Common myeloid progenitor, CD34-positive (primary cell): ENCODE data around the gene NEK1.

Experiments
- CTCF ChIA-PET: fragments of 350-600 bp; sonication (Branson Sonifier 250); formaldehyde crosslinking; loops from one replicate; lab custom pipeline; 2021; ENCODE audit warnings: antibody characterized with exemption; lab: Charles Lee
- POLR2A ChIA-PET: fragments of 350-600 bp; sonication (Branson Sonifier 250); formaldehyde crosslinking; loops from one replicate; lab custom pipeline; 2021; ENCODE audit warnings: antibody characterized with exemption; lab: Charles Lee
- DNase-seq, 3 donors: peaks; one replicate each; pipeline versions ENCODE4 v3.0.0 to v3.0.0-alpha.2; 2013
- H3K27ac ChIP-seq, 2 experiments: 1 replicate in 1 of 2; 2 replicates in 1 of 2; pipeline ENCODE4 v1.7.0; 2013; ENCODE audit warnings: inconsistent platforms in 2 of 2, low read length in 2 of 2, mild to moderate bottlenecking in 2 of 2, low read depth in 1 of 2, moderate library complexity in 1 of 2; ENCODE audit not compliant: severe bottlenecking in 2 of 2, insufficient read depth in 1 of 2, poor library complexity in 1 of 2
- H3K27me3 ChIP-seq, 5 experiments: replicated peaks in 2 of 5; 1 replicate in 3 of 5; 2 replicates in 2 of 5; pipeline versions ENCODE4 v1.6.1 to v1.7.0; 2013; ENCODE audit warnings: low read length in 4 of 5, mild to moderate bottlenecking in 2 of 5, moderate library complexity in 2 of 5, inconsistent platforms in 1 of 5; ENCODE audit not compliant: insufficient read depth in 5 of 5, control insufficient read depth in 4 of 5
- H3K36me3 ChIP-seq, 4 experiments: 1 replicate in 2 of 4; 2 replicates in 2 of 4; pipeline versions ENCODE4 v1.6.1 to v1.7.0; 2013; ENCODE audit warnings: low read length in 3 of 4, control low read depth in 1 of 4, mild to moderate bottlenecking in 1 of 4; ENCODE audit not compliant: control insufficient read depth in 4 of 4, insufficient read depth in 4 of 4
- H3K4me1 ChIP-seq, 4 experiments: 1 replicate in 3 of 4; 2 replicates in 1 of 4; pipeline versions ENCODE4 v1.6.1 to v1.7.1; 2013; ENCODE audit warnings: low read length in 3 of 4, mild to moderate bottlenecking in 3 of 4, control low read depth in 1 of 4, inconsistent platforms in 1 of 4, moderate library complexity in 1 of 4; ENCODE audit not compliant: control insufficient read depth in 4 of 4, insufficient read depth in 4 of 4; ENCODE audit errors: control extremely low read depth in 1 of 4
- H3K4me3 ChIP-seq, 7 experiments: 1 replicate in 4 of 7; 2 replicates in 3 of 7; pipeline versions ENCODE4 v1.5.1 to v1.7.0; 2013; ENCODE audit warnings: mild to moderate bottlenecking in 7 of 7, low read length in 6 of 7, moderate library complexity in 6 of 7, inconsistent platforms in 2 of 7, low read depth in 2 of 7, control low read depth in 1 of 7; ENCODE audit not compliant: insufficient read depth in 4 of 7, control insufficient read depth in 1 of 7; ENCODE audit errors: extremely low read depth in 1 of 7
- H3K9me3 ChIP-seq, 5 experiments: 1 replicate in 4 of 5; 2 replicates in 1 of 5; pipeline versions ENCODE4 v1.6.1 to v1.7.1; 2013; ENCODE audit warnings: low read length in 4 of 5, mild to moderate bottlenecking in 2 of 5, inconsistent platforms in 1 of 5, low read depth in 1 of 5, moderate library complexity in 1 of 5; ENCODE audit not compliant: control insufficient read depth in 4 of 5, insufficient read depth in 2 of 5; ENCODE audit errors: control extremely low read depth in 1 of 5
- WGBS: methylation state at CpG from one replicate; pipeline ENCODE4 v1.1.5; 2013; ENCODE audit not compliant: insufficient coverage; 5-methylcytosine and 5-hydroxymethylcytosine counted together

Gene NEK1

GRCh38 chr4:169620880-169621248, 8.5 kb upstream of the NEK1 start:
- DNase-seq = peak in 1 of 3 donors; percentile 65
- CTCF ChIA-PET = interaction anchor here (0.7 to 1.7 kb wide), 5 partner anchors 8 to 404 kb away, joined by 3 to 5 read pairs (median 3); no protein-coding TSS in a partner anchor
- H3K4me1 ChIP-seq = peaks cover 37 to 49% (median 43%) of the 10 kb centered on the region in 4 experiments
- H3K27ac ChIP-seq = peak overlapping the region; percentile 82 to 92
- peaks cover 0 to 2% (median 0%) of the 10 kb centered on the region in 5 experiments for H3K27me3 ChIP-seq
- peak overlapping the region; percentile 13 to 100 (median 88) for H3K4me3 ChIP-seq
- POLR2A ChIA-PET = no interaction called here
- no peaks in the 10 kb centered on the region for H3K9me3 ChIP-seq
- WGBS = 0% methylated on average over 12 of the region's 14 CpGs
- H3K36me3 ChIP-seq = no peaks in the 10 kb centered on the region

DNA sequence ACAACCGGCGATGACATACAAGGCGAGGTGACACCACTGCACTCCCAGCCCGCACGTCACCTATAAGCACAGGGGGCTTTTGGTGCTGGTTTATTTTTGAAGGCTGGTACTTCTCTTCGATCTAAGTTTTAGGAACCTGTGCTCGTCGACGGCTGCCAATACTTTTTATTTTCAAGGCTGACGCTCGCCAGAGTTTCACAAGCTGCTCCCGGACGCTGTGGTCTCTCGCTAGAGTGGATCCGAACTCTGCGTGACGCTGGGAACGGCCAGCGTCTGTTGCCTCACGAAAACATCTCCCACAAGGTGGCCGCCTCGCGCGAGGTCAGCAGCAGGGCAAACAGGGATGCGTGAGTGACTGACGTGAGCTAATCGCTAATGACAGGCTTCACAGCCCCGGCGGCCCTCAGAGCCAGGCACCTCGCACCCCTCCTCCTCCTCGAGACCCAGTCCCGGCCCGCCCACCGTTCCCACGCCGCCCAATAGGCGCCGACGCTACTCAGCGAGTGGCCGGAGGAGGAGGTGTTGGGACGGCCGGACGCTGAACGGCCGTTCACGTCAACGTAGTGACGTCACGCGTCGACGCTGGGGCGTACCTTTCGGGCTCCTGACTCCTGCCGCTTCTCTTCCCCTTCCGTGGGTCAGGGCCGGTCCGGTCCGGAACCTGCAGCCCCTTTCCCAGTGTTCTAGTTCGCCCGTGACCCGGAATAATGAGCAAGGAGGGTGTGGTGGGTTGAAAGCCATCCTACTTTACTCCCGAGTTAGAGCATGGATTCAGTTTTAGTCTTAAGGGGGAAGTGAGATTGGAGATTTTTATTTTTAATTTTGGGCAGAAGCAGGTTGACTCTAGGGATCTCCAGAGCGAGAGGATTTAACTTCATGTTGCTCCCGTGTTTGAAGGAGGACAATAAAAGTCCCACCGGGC, 7.8 kb upstream of the NEK1 start, which contains the start of gene CLCN3:
Gene CLCN3 (plus strand): TSS at position 621 of the 922 bp plus-strand sequence. CDS start 15,351 bp downstream, outside the sequence.
- no peaks in the 10 kb centered on the region for H3K36me3 ChIP-seq
- POLR2A ChIA-PET = interaction anchor here (0.6 kb wide), 1 partner anchor 86 kb away, joined by 6 read pairs; no protein-coding TSS in a partner anchor
- 0% methylated on average over 51 of the region's 67 CpGs for WGBS

DNA sequence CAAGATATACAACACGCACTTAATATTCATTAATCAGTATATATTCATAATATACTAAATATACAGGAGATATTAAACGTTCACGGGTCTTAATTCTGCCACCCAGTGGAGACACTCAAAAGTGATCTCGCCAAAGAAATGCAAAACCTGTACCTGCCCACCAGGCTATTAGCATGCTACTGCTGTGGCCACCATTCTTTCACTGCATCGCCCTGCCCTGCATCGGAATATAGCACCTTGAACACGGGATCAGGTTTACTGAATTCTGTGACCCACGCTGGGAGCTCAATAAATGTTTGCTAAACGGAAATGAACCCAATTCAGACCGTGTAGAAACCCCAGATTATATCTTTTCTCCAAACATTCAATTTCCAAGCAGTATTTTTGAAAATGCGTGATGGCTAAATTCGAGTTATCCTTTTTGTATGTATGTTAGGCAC, 7.2 kb upstream of the NEK1 start:
- H3K9me3 ChIP-seq = no peaks in the 10 kb centered on the region
- POLR2A ChIA-PET = interaction anchor here (0.6 kb wide), 1 partner anchor 87 kb away, joined by 6 read pairs; no protein-coding TSS in a partner anchor
- peak; percentile 58 to 69 (median 64) for DNase-seq
- 0% methylated on average over 6 of the region's 12 CpGs for WGBS
- peaks cover 37 to 49% (median 43%) of the 10 kb centered on the region in 4 experiments for H3K4me1 ChIP-seq
- H3K27me3 ChIP-seq = no peaks in the 10 kb centered on the region
- peak overlapping the region; percentile 82 to 92 for H3K27ac ChIP-seq
- H3K4me3 ChIP-seq = peak overlapping the region; percentile 54 to 100 (median 88)
- H3K36me3 ChIP-seq = no peaks in the 10 kb centered on the region
- CTCF ChIA-PET = interaction anchor here (1.0 to 1.5 kb wide), 4 partner anchors 14 to 612 kb away, joined by 3 to 5 read pairs (median 3); no protein-coding TSS in a partner anchor

More for the DNA sequence above, 7.8 kb upstream of the NEK1 start, which contains the start of gene CLCN3:
- peaks cover 37 to 49% (median 43%) of the 10 kb centered on the region in 4 experiments for H3K4me1 ChIP-seq
- H3K9me3 ChIP-seq = no peaks in the 10 kb centered on the region
- CTCF ChIA-PET = interaction anchor here (1.0 to 1.7 kb wide), 6 partner anchors 14 to 612 kb away, joined by 3 to 5 read pairs (median 3); no protein-coding TSS in a partner anchor
- H3K27ac ChIP-seq = peak within 1 kb of the TSS; percentile 82 to 92
- DNase-seq = peak; percentile 73 to 85 (median 83)
- H3K4me3 ChIP-seq = peak within 1 kb of the TSS; percentile 54 to 100 (median 88)
- H3K27me3 ChIP-seq = peaks cover 0 to 2% (median 0%) of the 10 kb centered on the region in 5 experiments

- Histone ChIP-seq H3K27me3 (no peaks in the 10 kb centered on the region), H3K9me3 (no peaks in the 10 kb centered on the region), H3K27ac (peak overlapping the region; percentile 82 to 92), H3K36me3 (no peaks in the 10 kb centered on the region), H3K4me3 (peak overlapping the region in 5 of 7 experiments; percentile 77 to 100 (median 91)), H3K4me1 (peaks cover 37 to 49% (median 43%) of the 10 kb centered on the region in 4 experiments)
- WGBS = 100% methylated on average over 2 of the region's 4 CpGs
- no peak for DNase-seq
- ChIA-PET POLR2A (interaction anchor here (0.7 kb wide), 1 partner anchor 8 kb away, joined by 3 read pairs; no protein-coding TSS in a partner anchor), CTCF (interaction anchor here (1.0 to 1.5 kb wide), 3 partner anchors 13 to 58 kb away, joined by 3 to 5 read pairs (median 3); no protein-coding TSS in a partner anchor)
Observed at GRCh38 chr4:169618986-169619385, 6.6 kb upstream of the NEK1 start.

GRCh38 chr4:169618286-169618685, 5.9 kb upstream of the NEK1 start:
- Histone ChIP-seq H3K4me1 (peaks cover 37 to 52% (median 45%) of the 10 kb centered on the region in 4 experiments), H3K27ac (no peak overlapping the region), H3K27me3 (no peaks in the 10 kb centered on the region), H3K36me3 (no peaks in the 10 kb centered on the region), H3K4me3 (peak overlapping the region in 3 of 7 experiments; percentile 21 to 40 (median 36)), H3K9me3 (no peaks in the 10 kb centered on the region)
- ChIA-PET POLR2A (interaction anchor here (0.7 kb wide), 1 partner anchor 9 kb away, joined by 3 read pairs; no protein-coding TSS in a partner anchor), CTCF (interaction anchor here (1.2 to 1.5 kb wide), 2 partner anchors 13 to 59 kb away, joined by 3 to 5 read pairs; no protein-coding TSS in a partner anchor)
- peak in 2 of 3 donors; percentile 54 to 63 for DNase-seq
- 0% methylated on average over 3 of the region's 3 CpGs for WGBS

GRCh38 chr4:169617306-169617705, 4.9 kb upstream of the NEK1 start:
- H3K4me3 ChIP-seq = no peak overlapping the region
- H3K27me3 ChIP-seq = no peaks in the 10 kb centered on the region
- ChIA-PET POLR2A (no interaction called here), CTCF (interaction anchor here (1.1 to 1.5 kb wide), 2 partner anchors 13 to 106 kb away, joined by 4 read pairs; no protein-coding TSS in a partner anchor)
- DNase-seq = peak in 2 of 3 donors; percentile 14 to 35
- H3K9me3 ChIP-seq = no peaks in the 10 kb centered on the region
- no peaks in the 10 kb centered on the region for H3K36me3 ChIP-seq
- no CpG with 5 or more reads among the region's 2 CpGs for WGBS
- no peak overlapping the region for H3K27ac ChIP-seq
- peaks cover 34 to 47% (median 41%) of the 10 kb centered on the region in 4 experiments for H3K4me1 ChIP-seq
